Activated CD8-positive, alpha-beta memory T cell treated with anti-CD3 and anti-CD28 coated beads for 4 hours (primary cell): ENCODE data around the gene APBB1.

Experiments
- DNase-seq, 2 donors: peaks; one replicate each; pipeline ENCODE4 v3.0.0-alpha.2; 2020; ENCODE audit warnings: low read depth in 2 of 2

Gene APBB1

GRCh38 chr11:6351782-6352382, 67.0 kb downstream of the APBB1 start:
- DNase-seq, result no peak

- DNase-seq, result no peak
Measured at GRCh38 chr11:6350486-6350885, 68.4 kb downstream of the APBB1 start.

GRCh38 chr11:6350043-6350442, 68.9 kb downstream of the APBB1 start:
- DNase-seq, result no peak

GRCh38 chr11:6345366-6345765, 73.5 kb downstream of the APBB1 start:
- no peak for DNase-seq
